ENCODE results near the gene GOLT1A.

The GOLT1A gene

DNA sequence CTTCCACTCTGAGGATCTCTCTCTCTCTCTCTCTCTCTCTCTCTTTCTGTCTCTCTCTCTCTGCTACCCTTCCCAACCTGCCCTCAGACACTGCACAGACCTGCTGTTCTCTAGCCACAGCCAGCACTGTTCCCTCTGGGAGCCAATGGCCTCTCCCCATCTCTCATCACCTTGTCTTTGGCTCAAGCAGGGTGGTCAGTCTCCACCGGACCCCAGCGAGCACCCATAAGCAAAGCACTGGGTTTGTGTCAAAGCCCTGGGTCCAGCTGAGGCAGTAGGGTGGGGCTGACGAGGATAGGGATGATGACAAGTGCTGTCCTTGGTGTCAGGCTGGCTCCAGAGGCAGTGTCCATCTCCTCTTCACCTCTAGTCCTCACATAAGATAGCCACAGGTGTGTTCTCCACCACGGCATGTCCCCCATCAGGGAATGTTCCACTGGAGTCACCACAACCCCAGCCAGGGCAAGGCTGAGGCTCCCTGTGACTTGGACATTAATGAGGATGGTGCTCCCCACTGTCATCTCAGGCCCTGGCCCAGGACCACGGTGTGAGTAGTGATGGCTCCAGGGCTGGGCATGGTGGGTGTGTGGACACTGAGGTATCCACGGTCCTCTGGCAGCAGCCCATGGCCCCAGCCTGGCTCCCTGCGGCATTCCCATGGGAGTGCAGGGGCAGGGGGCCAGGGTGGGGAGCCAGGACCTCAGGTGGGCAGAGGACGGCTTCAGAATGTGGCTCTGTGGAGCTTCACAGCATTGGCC lies 8.4 kb upstream of the GOLT1A start:
- no peak overlapping the region for H3K27ac ChIP-seq
- H3K4me3 ChIP-seq, result no peak overlapping the region

DNA sequence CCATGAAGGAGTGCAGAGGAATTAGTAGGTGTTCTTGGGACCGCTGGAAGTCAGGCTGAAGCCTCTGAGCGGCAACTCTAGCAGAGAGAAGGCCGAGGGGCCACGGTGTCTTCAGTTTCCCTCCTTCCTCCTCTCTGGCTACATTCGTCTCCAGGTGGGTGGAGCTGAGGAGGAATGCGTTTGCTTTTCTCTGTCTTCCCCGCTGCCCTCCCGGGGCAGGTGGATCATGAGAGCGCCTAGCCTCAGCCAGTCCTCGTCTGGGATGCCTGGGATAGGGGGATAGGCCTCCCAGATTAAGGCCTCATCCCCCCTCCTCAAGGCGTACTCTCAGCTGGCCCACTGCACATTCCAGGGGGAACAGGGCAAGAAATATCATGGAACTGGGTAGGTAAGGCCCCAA lies 7.5 kb upstream of the GOLT1A start:
- Histone ChIP-seq H3K27ac (no peak overlapping the region), H3K4me3 (no peak overlapping the region)

DNA sequence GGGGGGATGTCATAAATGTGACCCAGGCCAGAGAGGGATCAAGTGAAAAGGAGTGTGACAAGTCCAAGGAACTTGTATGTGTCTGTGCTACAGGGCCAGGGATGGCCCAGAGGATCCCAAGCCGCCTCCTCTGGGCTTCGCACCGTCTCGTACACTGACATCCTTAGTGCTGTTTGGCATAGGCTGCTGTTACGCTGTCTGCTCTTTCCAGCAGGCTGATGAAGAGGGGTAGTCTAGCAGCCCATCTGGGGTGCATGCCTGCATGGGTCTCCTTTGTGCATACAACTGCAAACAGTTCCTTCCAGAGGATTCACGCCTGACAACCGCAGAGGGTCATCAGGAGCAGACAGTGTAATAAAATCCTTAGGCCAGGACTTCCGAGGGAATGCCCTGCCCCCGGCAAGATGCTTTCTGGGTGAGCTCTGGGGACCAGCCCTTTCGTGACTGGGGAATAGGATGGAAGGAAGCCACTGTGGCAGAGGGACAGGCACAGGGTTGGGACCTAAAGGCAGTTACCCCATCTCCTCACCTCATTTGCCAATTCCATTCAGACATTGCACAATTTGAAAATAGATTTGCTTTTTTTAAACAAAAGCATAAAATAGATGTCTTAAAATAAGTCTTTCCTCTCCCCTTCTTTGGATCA lies 6.3 kb upstream of the GOLT1A start:
- Histone ChIP-seq H3K27ac (no peak overlapping the region), H3K4me3 (no peak overlapping the region)

DNA sequence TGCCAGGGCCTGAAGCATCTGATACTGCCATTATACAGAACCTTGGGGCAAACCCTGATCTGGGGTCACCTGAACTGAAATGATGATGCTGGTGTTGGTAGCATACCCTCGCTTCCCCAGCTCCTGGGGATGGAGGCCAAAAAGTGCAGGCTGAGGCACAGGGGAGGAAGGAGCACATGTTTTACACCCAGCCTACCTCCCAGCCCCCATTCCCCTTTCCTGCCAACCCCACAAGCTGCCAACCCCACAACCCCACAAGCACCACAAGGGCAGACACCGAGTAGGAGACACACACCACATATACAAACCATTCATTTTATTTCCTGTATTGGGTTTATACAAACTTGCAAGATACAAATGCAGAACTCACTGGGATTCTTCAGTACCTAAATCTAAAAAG lies 4.8 kb upstream of the GOLT1A start:
- H3K27ac ChIP-seq, result no peak overlapping the region
- no peak overlapping the region for H3K4me3 ChIP-seq

DNA sequence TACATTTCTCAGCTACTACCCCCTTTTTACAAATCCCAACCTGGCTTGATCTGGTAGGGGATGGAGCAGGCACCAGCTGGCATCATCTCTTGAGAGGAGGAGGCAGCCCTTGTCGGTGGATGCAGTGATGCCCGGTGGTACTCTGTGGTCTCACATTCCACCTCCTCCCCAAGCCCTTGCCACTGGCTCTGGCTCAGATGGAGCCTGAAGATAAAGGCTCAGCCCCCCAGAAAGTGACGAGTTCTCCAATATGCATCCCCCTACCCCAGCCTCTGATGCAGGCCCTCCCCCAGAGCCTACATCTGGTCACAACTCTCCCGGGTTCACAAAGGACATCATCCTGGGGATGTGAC lies 3.8 kb upstream of the GOLT1A start:
- Histone ChIP-seq H3K27ac (no peak overlapping the region), H3K4me3 (no peak overlapping the region)

DNA sequence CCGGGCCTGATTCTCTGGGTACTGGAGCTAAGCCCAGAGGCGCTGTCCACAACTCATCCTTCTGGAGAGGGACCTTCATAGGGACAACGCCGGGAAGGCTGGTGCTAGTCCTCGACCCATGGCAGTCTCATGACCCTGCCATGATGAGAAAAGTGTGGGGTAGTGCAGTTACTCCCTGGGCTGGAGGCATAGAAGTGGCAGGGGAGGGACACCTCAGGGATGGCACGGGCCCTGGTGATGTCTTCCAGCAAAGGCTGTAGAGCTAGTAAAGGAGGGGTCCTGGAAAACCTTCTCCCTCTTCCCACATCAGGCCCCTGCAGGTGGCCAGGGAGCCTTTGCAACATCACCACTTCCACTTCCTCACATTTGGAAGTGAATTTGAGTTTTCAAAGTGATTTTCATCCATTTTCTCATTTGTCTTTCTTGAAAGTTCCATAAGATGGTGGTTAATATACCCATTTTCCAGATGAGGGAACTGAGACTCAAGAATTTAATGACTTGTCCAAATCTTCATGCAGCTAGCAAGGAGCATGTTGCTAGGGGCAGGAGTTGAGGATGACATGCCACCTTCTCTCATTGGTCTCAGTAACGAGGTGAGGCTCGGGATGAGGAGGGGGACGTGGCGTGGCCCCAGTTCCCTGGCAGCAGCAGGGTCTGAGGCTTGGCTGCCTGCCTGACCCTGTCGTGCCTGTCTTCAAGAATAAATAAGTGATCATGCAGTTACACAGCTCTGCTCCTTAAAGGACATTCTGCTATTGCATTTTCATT lies 3.3 kb upstream of the GOLT1A start:
- H3K27ac ChIP-seq, result no peak overlapping the region
- no peak overlapping the region for H3K4me3 ChIP-seq

DNA sequence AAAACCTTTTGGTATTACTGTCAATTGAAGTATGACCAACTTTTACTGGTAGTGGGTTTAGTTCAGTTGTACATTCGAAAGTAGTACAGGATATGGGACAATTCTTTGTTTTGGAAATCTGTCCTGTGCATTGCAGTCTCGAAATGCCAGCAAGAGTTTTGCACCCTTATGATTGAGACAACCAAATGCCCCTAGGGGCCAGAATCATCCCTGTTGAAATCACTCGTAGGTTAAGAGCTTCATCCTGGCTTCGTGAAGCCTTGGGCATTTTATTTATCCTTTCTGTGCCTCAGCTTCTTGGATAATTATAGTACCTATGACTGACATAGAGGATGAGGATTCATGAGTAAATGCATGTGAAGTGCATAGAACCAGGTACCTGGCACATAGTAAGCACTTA lies 2.4 kb upstream of the GOLT1A start:
- Histone ChIP-seq H3K4me3 (no peak overlapping the region), H3K27ac (no peak overlapping the region)

DNA sequence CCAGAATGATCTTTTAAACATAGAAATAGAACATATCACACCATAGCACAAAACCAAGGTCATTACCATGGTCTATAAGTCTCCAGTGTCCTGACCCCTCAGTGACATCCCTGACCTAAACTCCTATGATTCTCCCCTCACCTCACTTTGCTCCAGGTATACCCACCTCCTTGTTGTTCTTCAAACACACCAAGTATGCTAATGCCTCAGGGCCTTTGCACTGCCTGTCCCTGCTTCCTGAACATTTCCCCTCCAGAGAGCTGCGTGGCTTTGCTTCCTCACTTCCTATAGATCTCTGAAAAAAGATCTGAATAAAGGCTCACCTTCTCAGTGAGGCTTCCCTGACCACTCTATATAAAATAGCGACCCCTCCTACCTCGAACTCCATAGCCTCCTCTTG lies 1.1 kb downstream of the GOLT1A start:
- Histone ChIP-seq H3K27ac (no peak overlapping the region), H3K4me3 (no peak overlapping the region)

DNA sequence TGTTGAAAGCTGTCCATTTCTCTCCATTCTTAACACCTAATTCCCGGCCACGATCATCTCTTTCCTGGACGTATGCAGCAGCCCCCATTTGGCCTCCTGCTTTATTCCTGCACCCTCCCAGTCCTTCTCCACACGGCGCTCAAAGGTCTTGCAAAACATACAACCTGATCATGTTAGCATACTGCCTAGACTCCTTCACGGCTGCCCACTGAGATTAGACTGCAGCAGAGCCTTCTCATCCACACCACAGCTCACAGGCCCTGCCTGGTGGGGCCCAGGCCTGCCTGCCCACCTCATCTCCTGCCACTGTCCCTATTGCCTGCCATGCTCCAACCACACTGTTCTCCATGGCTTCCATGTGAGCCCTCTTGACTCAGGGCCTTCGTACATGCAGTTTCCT lies 2.7 kb downstream of the GOLT1A start:
- H3K27ac ChIP-seq, result no peak overlapping the region
- no peak overlapping the region for H3K4me3 ChIP-seq

DNA sequence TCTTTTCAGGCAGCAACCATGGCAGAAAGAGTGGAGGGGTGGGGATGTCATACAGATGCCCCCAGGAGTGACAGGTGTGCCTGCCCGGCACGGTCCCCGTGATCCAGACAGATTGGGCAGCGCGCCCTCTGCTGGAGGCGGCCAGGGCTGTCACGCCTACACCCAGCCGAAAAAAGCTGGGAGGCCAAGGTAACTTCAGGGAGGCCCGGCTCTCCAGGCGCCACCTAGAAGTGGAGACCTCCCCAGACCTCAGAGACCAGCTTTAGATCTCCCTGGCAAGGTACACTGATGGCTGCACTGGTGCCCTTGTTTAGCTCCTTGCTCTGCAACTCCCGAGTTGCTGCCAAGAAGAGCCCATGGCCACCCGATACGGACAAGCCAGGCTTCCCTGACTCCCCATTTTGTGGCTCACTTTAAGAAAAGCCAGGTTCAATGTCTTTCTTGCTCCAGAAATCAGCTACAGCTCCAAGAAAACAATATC lies 6.6 kb downstream of the GOLT1A start:
- H3K27ac ChIP-seq, result no peak overlapping the region
- no peak overlapping the region for H3K4me3 ChIP-seq

DNA sequence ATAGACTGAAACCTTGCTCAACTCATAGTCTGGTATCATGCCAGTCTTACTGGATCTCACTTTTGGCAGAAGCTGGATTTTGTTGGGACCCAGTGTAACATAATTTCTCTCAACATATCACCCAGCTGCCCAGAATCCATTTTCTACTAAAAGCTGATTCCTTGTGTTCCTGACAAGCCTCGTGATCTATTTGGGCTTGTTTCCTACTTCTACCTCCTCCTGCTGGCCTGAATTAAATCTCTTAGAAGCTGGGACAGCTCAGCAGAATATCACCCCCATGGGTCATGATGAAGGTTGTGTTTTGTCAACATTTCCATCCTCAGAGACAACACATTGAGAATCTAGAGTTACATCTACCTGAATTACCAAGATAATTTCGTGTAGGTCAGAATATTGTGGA lies 7.7 kb downstream of the GOLT1A start:
- H3K27ac ChIP-seq, result no peak overlapping the region
- H3K4me3 ChIP-seq, result no peak overlapping the region

DNA sequence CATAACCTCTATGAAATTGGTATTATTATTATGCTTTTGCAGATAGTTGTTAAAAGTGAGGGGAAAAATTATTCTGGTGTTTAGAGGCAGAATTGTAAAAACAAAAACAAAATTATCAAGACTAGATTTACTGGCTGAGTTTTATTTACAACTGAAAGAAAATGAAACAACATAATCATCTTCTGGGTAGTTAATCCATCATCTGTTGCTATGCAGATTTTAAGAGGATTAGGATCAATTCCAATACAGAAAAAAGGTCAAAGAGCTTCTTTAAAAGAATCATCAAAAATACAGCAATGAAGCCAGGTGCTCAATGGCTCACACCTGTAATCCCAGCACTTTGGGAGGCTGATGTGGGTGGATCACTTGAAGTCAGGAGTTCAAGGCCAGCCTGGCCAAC lies 8.3 kb downstream of the GOLT1A start:
- no peak overlapping the region for H3K27ac ChIP-seq
- no peak overlapping the region for H3K4me3 ChIP-seq

DNA sequence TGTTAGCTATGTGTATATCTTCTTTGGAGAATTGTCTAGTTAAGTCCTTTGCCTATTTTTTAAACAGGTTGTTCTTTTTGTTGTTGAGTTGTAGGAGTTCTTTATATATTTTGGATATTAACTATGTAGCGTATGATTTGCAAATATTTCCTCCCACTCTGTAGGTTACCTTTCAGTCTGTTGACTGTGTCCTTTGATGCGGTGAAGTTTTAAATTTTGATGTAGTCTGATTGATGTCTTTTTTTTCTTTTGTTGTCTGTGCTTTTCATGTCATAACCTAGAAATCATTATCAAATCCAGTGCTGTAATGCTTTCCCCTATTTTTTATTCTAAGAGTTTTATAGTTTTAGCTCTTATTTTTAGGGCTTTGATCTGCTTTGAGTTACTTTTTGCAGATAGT lies 8.8 kb downstream of the GOLT1A start:
- Histone ChIP-seq H3K27ac (no peak overlapping the region), H3K4me3 (no peak overlapping the region)

DNA sequence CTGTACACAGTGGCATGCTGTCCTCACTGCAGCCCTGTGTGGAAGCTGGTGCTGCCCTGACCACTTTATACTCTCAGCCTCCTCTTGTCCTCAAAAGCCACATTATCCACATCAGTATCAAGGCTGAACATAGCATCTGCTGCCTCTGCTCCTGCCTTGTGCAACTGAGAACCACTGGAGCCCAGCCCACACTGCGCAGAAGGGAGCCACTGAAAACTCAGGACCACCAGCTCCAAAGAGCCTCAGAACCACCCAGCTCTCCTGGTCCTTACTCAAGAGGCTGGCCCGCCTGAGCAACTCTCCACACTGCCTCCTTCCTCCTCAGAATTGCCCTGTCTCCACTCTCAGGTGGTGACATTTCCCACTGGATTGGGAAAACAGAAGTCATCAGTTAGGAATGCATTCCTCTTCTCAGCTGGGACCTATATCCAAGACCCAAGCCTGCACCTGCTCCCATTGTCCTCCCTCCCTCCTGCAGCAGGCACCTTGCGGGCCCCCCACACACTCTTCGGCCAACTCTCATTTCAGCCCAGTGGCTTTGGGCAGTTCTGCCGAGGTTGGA lies 10.5 kb downstream of the GOLT1A start:
- H3K4me3 ChIP-seq, result no peak overlapping the region
- no peak overlapping the region for H3K27ac ChIP-seq

DNA sequence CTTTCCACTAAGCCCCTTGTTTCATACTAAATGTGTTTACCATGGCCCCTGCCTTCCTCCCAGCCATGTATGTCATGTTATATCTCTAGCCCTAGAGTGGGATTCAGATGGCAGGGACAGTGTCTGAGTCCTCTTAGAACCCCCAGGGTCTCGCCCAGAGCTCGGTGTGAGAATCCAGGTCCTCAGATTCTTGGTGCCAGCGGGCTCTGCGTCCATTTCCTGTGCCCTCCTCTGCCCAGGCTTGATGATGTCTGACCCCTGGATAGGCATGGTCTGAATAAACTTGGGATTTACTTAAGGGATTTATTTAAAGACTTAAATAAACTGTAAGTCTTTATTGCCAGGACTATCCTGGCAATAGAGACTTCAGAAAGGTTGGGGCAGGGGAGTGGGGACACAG lies 11.3 kb downstream of the GOLT1A start:
- H3K4me3 ChIP-seq, result no peak overlapping the region
- H3K27ac ChIP-seq, result no peak overlapping the region

DNA sequence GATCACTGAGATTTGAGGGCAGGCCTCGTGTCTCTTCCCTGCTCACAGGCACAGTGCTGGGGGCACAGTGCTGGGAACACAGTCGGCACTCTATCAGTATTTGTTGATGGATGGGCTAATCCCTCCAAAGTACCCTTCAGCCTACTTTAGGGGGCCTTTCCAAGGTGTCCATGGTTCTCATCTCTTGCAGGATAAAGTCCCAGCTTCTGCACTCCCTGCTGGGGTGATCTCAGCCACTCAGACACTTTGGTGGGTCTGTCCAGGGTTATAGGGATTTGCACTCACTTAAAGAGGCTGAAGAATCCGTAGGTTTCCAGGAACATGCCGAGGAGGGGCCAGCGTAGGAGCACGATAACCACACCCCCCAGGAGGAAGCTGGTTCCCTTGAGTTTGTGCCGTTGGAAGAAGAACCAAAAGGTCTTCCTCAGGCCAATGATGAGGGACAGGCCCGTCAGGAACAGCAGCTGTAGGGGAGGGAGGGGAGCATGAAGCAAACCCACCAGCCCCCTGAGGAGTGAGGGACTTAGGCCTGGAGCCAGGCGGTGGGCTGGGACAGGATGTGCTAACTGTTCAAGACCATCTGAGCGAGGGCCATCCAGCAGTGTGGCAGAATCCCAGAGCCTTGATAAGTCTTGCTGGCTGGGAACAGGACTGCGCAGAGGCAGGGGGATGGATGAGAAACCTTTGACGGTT lies 12.3 kb downstream of the GOLT1A start:
- no peak overlapping the region for H3K27ac ChIP-seq
- H3K4me3 ChIP-seq, result no peak overlapping the region

DNA sequence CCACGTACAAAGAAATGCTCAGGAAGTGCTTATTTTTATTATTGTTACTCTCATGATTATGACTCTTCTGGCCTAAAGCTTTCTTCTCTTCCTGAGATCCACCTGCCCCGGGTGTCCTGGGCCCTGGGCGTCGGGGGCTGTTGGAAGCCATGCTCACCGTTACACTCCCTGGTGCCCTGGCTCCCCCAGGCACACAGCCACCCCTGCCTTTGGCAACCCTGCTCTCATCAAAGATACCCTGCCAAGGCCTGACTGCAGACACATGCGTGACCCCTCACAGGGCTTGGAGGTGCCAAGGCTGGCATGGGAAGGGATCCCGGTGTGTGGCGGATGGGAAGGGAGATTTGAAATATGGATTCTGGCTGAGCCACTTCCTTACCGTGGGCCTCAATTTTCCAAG lies 14.2 kb downstream of the GOLT1A start:
- H3K27ac ChIP-seq, result no peak overlapping the region

DNA sequence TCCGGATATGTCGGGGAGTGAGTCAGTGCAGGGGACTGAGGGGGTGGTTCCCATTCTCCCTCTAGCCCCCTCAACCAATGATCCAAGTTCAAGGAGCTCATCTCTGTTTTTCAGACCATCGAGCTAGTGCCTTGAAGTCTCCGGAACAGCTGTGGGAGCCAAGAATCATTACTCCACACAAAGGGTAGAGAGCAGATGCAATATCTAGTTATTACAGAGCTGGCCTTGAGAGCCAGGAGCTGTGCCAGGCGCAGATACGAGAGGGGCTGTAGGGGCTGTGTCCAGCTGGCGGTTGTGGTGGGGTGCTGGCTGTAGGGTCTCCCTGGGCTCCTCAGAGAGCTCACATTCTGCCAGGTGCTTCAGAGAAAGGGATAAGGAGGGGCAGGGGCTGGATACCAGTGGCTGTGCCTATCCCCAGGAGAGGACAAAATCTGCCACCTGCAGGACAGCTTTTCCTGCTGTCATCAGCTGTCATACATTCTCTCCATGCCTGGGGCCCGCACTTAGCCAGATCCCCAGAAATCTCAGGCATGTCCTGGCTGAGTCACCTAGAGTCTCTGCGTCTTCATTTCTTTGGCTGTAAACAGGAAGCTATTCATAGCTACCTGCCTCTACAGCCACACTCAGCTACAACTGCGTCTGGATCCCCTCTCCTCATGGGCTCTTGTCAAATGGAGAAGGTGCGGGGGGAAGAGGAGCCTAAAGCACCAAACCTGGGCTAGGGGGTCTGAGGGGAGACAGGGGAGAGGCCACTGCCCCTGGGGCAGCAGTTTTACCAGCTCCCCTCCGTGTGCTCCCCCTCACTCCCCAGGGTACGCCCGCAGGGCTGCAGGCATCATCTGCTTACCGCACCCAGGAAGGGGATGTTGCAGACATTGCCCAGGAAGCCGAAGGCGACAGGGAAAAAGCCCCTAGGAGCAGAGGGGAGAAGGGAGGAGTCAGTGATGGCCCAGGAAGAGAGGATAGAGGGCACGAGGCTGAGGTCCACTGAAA lies 15.1 kb downstream of the GOLT1A start:
- H3K27ac ChIP-seq, result no peak overlapping the region

More for the DNA sequence above, 14.2 kb downstream of the GOLT1A start:
- H3K4me3 ChIP-seq, result no peak overlapping the region

DNA sequence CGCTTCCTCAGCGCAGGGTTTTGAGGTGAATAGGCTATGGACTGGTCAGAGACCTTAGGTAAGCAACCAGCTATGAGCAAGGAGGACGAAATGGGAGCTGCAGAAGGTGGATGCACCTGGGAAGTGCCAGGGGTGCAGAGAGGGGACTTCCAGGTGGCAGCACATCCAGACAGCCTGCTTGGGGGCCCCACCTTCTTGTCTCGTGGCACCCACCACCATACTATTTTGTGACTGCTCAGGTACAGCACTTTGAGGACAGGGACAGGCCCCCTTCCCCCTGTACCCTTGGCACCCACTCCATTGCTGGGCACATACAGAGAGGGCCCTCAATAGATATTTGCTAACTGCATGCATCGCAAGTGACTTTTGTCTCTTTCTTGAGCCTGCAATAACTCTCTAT lies 16.7 kb downstream of the GOLT1A start:
- Histone ChIP-seq H3K4me3 (no peak overlapping the region), H3K27ac (no peak overlapping the region)

More for the DNA sequence above, 15.1 kb downstream of the GOLT1A start:
- H3K4me3 ChIP-seq, result no peak overlapping the region
